ENCODE results near the gene NPRL2.

The NPRL2 gene

DNA sequence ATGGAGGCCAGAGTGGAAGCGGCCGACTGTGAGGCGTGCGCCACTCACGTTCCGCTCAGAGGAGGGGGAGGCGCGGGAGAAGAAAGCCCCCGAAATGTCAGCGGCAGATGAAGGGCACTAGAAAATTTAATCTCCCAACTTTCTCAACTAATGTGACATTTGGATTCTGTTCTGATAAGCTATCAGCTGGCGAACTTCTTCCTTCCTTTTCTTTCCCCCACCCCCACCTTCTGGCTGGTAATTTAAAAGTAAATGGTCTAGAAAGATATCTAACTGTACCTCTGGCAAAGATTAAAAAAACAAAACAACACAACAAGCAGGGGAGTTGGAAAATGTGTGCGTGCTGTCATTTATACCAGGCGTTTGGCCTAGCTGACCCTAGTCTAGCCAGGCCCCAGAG is 35.2 kb upstream of the NPRL2 start:
- Histone ChIP-seq H3K9ac (ENCODE audit: low read length) (no peak overlapping the region), H3F3A (ENCODE audit: insufficient read depth, low read length) (no peaks in the 10 kb centered on the region), H3K4me2 (ENCODE audit: low read length) (no peak overlapping the region)

DNA sequence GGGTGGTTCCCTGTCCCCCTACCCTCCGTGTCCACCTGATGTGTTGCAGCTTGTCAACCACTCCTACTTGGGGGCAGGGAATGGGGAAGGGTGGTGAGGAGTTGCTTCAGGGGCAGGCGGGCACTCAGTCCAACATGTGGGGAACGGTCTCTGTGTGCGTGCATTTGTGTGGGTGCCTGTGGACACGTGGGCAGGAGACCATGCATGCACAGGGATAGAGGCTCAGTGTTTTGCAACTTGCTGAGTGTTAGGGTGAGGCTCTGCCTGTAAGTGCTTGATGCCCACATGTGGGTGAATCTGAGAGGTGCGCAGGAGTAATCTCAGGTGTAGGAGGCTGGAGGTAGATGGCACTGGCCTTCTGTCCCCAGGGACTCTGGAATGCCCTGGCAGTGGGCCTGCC is 33.2 kb upstream of the NPRL2 start:
- Histone ChIP-seq H3K9me3 (ENCODE audit: low read length) (no peaks in the 10 kb centered on the region), H3K9me2 (ENCODE audit: low read depth, low read length) (no peaks in the 10 kb centered on the region), H3K4me3 (ENCODE audit: low read depth, low read length, poor library complexity, severe bottlenecking) (no peak overlapping the region), H3K79me2 (ENCODE audit: insufficient read depth, low read length) (no peaks in the 10 kb centered on the region), H3F3A (ENCODE audit: insufficient read depth, low read length) (no peaks in the 10 kb centered on the region), H3K4me1 (ENCODE audit: insufficient read depth, low read length, severe bottlenecking) (no peaks in the 10 kb centered on the region), H3K36me3 (ENCODE audit: insufficient read depth, low read length) (no peaks in the 10 kb centered on the region), H3K4me2 (ENCODE audit: low read length) (no peak overlapping the region), H3K27ac (ENCODE audit: low read depth, low read length, poor library complexity, severe bottlenecking) (no peak overlapping the region), H3K27me3 (ENCODE audit: insufficient read depth, low read length) (peaks cover 6% of the 10 kb centered on the region; the same call in 1 of the 2 replicates), H4K20me1 (ENCODE audit: insufficient read depth, low read length) (no peaks in the 10 kb centered on the region), H2AFZ (ENCODE audit: low read length) (no peak overlapping the region), H3K9ac (ENCODE audit: low read length) (no peak overlapping the region)
- TF ChIP-seq EZH2 (IDR thresholded peaks at IDR 0.05; ENCODE audit: borderline replicate concordance, low read length), result no peak
- TF ChIP-seq, protein P1, sequence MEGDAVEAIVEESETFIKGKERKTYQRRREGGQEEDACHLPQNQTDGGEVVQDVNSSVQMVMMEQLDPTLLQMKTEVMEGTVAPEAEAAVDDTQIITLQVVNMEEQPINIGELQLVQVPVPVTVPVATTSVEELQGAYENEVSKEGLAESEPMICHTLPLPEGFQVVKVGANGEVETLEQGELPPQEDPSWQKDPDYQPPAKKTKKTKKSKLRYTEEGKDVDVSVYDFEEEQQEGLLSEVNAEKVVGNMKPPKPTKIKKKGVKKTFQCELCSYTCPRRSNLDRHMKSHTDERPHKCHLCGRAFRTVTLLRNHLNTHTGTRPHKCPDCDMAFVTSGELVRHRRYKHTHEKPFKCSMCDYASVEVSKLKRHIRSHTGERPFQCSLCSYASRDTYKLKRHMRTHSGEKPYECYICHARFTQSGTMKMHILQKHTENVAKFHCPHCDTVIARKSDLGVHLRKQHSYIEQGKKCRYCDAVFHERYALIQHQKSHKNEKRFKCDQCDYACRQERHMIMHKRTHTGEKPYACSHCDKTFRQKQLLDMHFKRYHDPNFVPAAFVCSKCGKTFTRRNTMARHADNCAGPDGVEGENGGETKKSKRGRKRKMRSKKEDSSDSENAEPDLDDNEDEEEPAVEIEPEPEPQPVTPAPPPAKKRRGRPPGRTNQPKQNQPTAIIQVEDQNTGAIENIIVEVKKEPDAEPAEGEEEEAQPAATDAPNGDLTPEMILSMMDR (IDR thresholded peaks at IDR 0.05; ENCODE audit: low read length), result no peak

More for the DNA sequence above, 35.2 kb upstream of the NPRL2 start:
- Histone ChIP-seq H3K9me2 (ENCODE audit: low read depth, low read length) (no peaks in the 10 kb centered on the region), H4K20me1 (ENCODE audit: insufficient read depth, low read length) (no peaks in the 10 kb centered on the region), H3K9me3 (ENCODE audit: low read length) (no peaks in the 10 kb centered on the region), H2AFZ (ENCODE audit: low read length) (no peak overlapping the region), H3K79me2 (ENCODE audit: insufficient read depth, low read length) (no peaks in the 10 kb centered on the region), H3K27ac (ENCODE audit: low read depth, low read length, poor library complexity, severe bottlenecking) (no peak overlapping the region), H3K4me1 (ENCODE audit: insufficient read depth, low read length, severe bottlenecking) (no peaks in the 10 kb centered on the region), H3K36me3 (ENCODE audit: insufficient read depth, low read length) (no peaks in the 10 kb centered on the region), H3K4me3 (ENCODE audit: low read depth, low read length, poor library complexity, severe bottlenecking) (no peak overlapping the region), H3K27me3 (ENCODE audit: insufficient read depth, low read length) (peaks cover 6% of the 10 kb centered on the region; the same call in 1 of the 2 replicates)
- no peak for TF ChIP-seq EZH2 (IDR thresholded peaks at IDR 0.05; ENCODE audit: borderline replicate concordance, low read length)
- TF ChIP-seq, protein P1 (IDR thresholded peaks at IDR 0.05; ENCODE audit: low read length), result no peak

DNA sequence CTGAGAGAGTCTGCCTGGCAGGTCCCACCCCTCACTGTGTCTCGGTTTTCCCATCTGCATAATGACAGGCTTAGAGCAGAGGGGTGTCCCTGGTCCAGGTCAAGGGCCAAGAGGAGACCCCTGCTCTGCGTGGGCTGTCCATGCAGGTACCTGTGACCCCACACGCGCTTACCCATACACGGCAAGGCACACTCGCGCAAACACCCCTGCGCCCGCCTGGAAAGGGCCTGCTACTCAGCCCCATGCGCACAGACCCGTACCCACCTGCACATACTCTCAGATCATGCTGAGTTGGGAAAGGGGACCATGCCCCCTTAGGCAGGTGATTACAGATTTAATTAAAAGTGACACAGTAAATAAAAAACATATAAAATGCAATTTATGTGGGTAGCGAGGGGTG is 32.1 kb upstream of the NPRL2 start:
- H3K4me2 ChIP-seq (ENCODE audit: low read length), result no peak overlapping the region
- H4K20me1 ChIP-seq (ENCODE audit: insufficient read depth, low read length), result no peaks in the 10 kb centered on the region
- no peaks in the 10 kb centered on the region for H3K79me2 ChIP-seq (ENCODE audit: insufficient read depth, low read length)
- H3F3A ChIP-seq (ENCODE audit: insufficient read depth, low read length), result no peaks in the 10 kb centered on the region
- no peaks in the 10 kb centered on the region for H3K36me3 ChIP-seq (ENCODE audit: insufficient read depth, low read length)
- no peak for TF ChIP-seq EZH2 (IDR thresholded peaks at IDR 0.05; ENCODE audit: borderline replicate concordance, low read length)
- TF ChIP-seq, protein P1 (IDR thresholded peaks at IDR 0.05; ENCODE audit: low read length), result no peak
- H3K27ac ChIP-seq (ENCODE audit: low read depth, low read length, poor library complexity, severe bottlenecking), result no peak overlapping the region
- no peaks in the 10 kb centered on the region for H3K9me2 ChIP-seq (ENCODE audit: low read depth, low read length)
- no peaks in the 10 kb centered on the region for H3K4me1 ChIP-seq (ENCODE audit: insufficient read depth, low read length, severe bottlenecking)
- no peak overlapping the region for H3K4me3 ChIP-seq (ENCODE audit: low read depth, low read length, poor library complexity, severe bottlenecking)
- H3K9ac ChIP-seq (ENCODE audit: low read length), result no peak overlapping the region
- peaks cover 6% of the 10 kb centered on the region; the same call in 1 of the 2 replicates for H3K27me3 ChIP-seq (ENCODE audit: insufficient read depth, low read length)
- H3K9me3 ChIP-seq (ENCODE audit: low read length), result no peaks in the 10 kb centered on the region
- H2AFZ ChIP-seq (ENCODE audit: low read length), result no peak overlapping the region

Measured in OCI-LY1 (cell line).